Activated T-helper 1 cell treated with anti-CD3 and anti-CD28 coated beads, Interleukin-12 subunit alpha, Interleukin-12 subunit beta, Interleukin-2, Interleukin-4 antibody, amounts not matched to agents 30 ng/mL and 10 ng/mL and 1 ng/mL, durations not matched to agents 14 hours and 24 hours and 36 hours (primary cell): Measurements from ENCODE around the gene PROSER2. TPM values are rescaled to one million over a fixed set of nuclear protein-coding genes. Genes with fewer than 3 reads are reported as not detected.

Source experiments
- DNase-seq: peaks from one replicate; pipeline ENCODE4 v3.0.0; 2021; ENCODE audit warnings: low spot score
- H3K27ac Mint-ChIP-seq: one replicate; pipeline ENCODE4 v1.8.0; 2021; ENCODE audit warnings: mild to moderate bottlenecking, mixed read lengths
- H3K27me3 Mint-ChIP-seq: one replicate; pipeline ENCODE4 v1.8.0; 2022; ENCODE audit warnings: mild to moderate bottlenecking, moderate library complexity, mixed read lengths; ENCODE audit not compliant: insufficient read depth
- H3K36me3 Mint-ChIP-seq: one replicate; pipeline ENCODE4 v1.8.0; 2021; ENCODE audit warnings: low read depth, mixed read lengths
- H3K4me1 Mint-ChIP-seq: one replicate; pipeline ENCODE4 v1.8.0; 2021; ENCODE audit warnings: low read depth, mixed read lengths
- H3K4me3 Mint-ChIP-seq: one replicate; pipeline ENCODE4 v1.8.0; 2021; ENCODE audit warnings: mild to moderate bottlenecking, moderate library complexity, mixed read lengths
- H3K9me3 Mint-ChIP-seq: one replicate; pipeline ENCODE4 v1.8.0; 2021; ENCODE audit warnings: mixed read lengths
- intact Hi-C: fragments of 100-400 bp; cut with micrococcal nuclease; formaldehyde crosslinking; loops from one replicate; pipeline ENCODE4 v1.15.1; 2024
- total RNA-seq: library from RNA; stranded (reverse); gene quantifications from 2 replicates; pipeline ENCODE4 v1.2.3, GENCODE V29; 2022

PROSER2 gene
- total RNA-seq, 1 donor from 2014 or later = 0.39 TPM

DNA sequence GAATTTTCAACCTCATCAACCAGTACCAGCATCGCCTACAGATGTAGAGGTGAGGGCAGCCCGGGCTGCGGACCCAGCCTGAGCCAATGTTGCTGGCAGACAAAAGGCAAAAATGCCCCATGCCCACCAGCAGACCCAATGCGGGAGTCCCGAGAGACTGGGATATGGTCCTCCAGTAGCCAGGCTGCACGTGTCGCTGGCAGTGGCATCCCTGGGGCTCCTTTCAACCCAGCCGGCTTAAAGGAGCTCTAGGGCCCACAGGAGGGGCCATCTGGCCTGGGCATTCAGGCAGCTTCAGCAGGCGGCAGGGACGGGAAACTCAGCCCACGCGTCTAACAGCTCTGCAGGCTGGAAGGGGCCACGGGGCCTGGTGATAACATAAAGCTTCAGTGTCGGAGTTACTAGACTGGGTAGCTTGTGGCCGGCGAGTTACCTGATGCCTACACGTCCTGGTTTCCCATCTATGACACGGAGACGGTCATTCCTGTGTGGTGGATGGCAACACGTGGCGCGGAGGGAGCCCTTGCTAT, 70.7 kb downstream of the PROSER2 start:
- Mint-ChIP-seq H3K36me3 (no peaks in the 10 kb centered on the region), H3K27me3 (no peaks in the 10 kb centered on the region), H3K4me3 (no peak overlapping the region), H3K27ac (no peak overlapping the region), H3K4me1 (no peaks in the 10 kb centered on the region), H3K9me3 (no peaks in the 10 kb centered on the region)
- intact Hi-C loops = no loop called here
- DNase-seq = no peak

DNA sequence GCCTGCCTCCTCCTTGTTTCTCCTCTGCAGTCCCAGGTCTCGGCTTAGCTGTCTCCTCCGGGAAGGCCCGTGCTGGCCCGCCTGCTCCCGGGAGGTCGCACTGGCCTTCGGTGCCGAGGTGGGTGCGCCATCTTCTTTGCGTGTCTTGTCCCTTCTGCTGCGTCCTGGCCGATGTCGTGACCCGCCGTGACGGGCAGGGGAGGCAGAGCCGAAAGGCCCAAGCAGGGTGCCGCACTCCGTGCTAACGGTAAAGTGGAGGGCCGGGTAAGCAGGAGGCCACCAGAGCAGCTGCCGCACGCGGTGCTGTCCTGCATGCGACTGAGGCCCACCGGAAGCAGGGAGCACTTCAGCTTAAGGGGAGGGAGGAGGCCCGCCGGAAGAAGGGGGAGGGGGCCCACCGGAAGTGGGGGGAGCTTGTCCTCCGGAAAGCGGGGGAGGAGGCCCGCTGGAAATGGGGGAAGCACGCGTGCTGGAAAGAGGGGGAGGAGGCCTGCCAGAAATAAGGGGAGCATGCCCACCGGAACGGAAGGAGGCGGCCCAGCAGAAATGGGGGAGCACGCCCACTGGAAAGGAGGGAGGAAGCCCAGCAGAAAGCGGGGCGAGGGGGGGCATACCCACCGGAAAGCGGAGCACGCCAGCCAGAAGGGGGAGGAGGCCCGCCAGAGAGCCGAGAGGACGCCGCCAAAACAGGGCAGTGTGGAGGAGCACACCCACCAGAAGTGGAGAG, 71.4 kb downstream of the PROSER2 start:
- Mint-ChIP-seq H3K4me3 (no peak overlapping the region), H3K4me1 (no peaks in the 10 kb centered on the region), H3K27me3 (no peaks in the 10 kb centered on the region), H3K36me3 (no peaks in the 10 kb centered on the region), H3K9me3 (no peaks in the 10 kb centered on the region), H3K27ac (no peak overlapping the region)
- DNase-seq = no peak
- intact Hi-C loops = no loop called here

DNA sequence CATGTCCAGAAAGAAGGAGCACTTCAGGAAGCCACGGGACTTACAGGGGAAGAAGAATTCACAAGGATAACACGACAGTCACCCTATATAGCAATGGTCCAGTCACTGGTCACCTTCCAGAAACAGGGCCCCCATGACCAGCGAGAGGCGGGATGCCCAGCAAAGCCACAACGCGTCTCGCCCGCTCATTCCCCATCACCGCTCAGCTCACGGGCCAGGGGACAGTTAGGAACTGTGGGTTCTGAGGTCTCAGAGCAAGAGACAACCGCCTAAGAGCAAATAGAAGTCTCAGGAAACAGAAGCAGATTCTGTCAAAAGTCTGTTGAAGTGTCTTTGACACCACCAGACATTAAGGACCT, 71.9 kb downstream of the PROSER2 start:
- H3K27ac Mint-ChIP-seq = no peak overlapping the region
- H3K4me1 Mint-ChIP-seq = no peaks in the 10 kb centered on the region
- H3K9me3 Mint-ChIP-seq = no peaks in the 10 kb centered on the region
- no peaks in the 10 kb centered on the region for H3K36me3 Mint-ChIP-seq
- no peak overlapping the region for H3K4me3 Mint-ChIP-seq
- H3K27me3 Mint-ChIP-seq = no peaks in the 10 kb centered on the region
- intact Hi-C loops = no loop called here
- no peak for DNase-seq

DNA sequence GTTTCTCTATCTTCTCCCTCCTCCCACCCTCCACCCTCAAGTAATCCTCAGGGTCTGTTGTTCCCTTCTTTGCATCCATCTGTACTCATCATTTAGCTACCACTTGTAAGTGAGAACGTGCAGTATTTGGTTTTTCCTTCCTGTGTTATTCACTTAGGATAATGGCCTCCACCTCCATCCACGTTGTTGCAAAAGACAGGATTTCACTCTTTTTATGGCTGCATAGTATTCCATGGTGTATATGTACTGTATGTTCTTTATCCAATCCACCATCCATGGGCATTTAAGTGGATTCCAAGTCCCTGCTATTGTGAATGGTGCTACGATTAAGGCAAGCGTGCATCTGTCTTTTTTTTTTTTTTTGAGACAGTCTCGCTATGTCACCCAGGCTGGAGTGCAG, 72.4 kb downstream of the PROSER2 start:
- DNase-seq = no peak
- Mint-ChIP-seq H3K36me3 (no peaks in the 10 kb centered on the region), H3K4me1 (no peaks in the 10 kb centered on the region), H3K27ac (no peak overlapping the region), H3K4me3 (no peak overlapping the region), H3K9me3 (no peaks in the 10 kb centered on the region), H3K27me3 (no peaks in the 10 kb centered on the region)
- intact Hi-C loops = no loop called here

DNA sequence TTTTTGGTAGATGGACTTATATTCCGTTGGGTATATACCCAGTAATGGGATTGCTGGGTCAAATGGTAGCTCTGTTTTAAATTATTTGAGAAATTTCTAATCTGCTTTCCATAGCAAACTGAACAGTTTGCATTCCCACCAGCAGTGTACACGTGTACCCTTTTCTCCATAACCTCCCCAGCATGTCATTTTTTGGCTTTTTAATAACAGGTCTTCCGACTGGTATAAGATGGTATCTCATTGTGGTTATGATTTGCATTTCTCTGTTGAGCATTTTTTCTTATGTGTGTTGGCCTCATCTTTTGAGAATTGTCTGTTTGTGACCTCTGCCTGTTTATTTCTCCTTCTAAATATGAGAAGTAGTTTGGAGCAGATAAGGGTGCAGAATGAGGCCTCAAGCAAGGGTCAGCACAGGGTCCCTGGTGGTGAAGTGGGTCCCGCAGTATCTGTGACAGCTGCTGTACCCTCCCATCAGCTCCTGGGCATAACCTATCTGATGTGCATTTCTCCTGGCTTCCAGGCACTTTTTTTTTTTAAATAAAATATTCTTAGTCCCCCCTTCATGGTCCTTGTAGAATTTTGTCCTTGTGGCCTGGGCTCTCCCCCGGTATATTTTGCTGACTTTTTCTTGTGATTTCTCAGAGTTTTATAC, 73.5 kb downstream of the PROSER2 start:
- Mint-ChIP-seq H3K36me3 (no peaks in the 10 kb centered on the region), H3K4me3 (no peak overlapping the region), H3K27me3 (no peaks in the 10 kb centered on the region), H3K4me1 (no peaks in the 10 kb centered on the region), H3K27ac (no peak overlapping the region), H3K9me3 (no peaks in the 10 kb centered on the region)
- intact Hi-C loops = no loop called here
- DNase-seq = no peak

DNA sequence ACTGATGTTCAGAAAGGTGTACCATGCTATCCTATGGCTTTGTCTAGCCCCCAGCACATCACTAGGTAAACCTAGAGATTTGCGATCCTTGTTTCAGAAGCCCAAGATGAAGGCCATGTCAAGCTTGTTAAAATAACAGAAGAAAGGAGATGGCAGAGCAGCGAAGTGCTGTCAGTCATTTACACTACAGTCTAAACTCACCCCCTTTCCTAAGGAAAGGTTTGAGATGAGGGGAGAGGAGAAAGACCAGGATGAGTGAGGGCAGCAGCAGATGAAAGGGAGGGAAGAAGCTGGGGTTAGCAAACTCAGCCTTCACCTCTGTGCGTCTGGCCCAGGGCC, 74.8 kb downstream of the PROSER2 start:
- intact Hi-C loops = no loop called here
- H3K4me1 Mint-ChIP-seq = no peaks in the 10 kb centered on the region
- no peak overlapping the region for H3K4me3 Mint-ChIP-seq
- H3K36me3 Mint-ChIP-seq = no peaks in the 10 kb centered on the region
- H3K27ac Mint-ChIP-seq = no peak overlapping the region
- H3K9me3 Mint-ChIP-seq = no peaks in the 10 kb centered on the region
- no peak for DNase-seq
- H3K27me3 Mint-ChIP-seq = no peaks in the 10 kb centered on the region

DNA sequence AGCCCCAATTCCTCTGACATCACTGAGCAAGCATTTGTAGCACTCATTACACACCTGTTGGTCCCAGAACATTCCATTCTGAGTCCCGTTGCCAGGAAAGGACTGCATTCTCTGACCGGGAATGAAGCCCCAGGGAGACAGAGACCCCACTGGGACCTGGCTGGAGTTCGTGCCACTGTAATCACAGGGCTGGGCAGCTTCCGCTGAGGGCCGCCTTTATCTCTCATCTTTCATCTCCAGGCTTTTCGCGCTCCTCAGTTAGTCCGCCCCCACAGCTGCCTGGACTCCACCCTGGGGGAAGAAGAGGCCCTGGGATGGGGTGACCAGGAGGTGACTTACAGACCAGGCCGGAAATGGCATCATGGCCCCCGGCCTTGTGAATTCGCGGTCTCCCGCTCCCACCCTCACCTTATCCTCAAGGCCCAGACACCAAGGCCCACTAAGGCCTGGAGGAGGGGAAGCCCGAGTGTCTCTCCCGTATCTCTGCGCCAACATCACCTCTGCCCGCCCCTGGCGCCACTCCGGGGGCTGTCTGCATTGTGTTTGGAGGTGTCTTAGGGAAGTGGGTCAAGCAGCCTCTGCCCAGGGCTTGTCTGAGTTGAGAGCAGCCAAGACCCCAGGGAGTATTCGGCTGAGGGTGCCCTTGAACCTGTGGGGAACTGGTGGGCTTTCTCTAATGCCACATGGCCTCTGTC, 75.4 kb downstream of the PROSER2 start:
- Mint-ChIP-seq H3K4me1 (no peaks in the 10 kb centered on the region), H3K4me3 (no peak overlapping the region), H3K36me3 (no peaks in the 10 kb centered on the region), H3K27ac (no peak overlapping the region), H3K27me3 (no peaks in the 10 kb centered on the region), H3K9me3 (no peaks in the 10 kb centered on the region)
- DNase-seq = no peak
- intact Hi-C loops = no loop called here

DNA sequence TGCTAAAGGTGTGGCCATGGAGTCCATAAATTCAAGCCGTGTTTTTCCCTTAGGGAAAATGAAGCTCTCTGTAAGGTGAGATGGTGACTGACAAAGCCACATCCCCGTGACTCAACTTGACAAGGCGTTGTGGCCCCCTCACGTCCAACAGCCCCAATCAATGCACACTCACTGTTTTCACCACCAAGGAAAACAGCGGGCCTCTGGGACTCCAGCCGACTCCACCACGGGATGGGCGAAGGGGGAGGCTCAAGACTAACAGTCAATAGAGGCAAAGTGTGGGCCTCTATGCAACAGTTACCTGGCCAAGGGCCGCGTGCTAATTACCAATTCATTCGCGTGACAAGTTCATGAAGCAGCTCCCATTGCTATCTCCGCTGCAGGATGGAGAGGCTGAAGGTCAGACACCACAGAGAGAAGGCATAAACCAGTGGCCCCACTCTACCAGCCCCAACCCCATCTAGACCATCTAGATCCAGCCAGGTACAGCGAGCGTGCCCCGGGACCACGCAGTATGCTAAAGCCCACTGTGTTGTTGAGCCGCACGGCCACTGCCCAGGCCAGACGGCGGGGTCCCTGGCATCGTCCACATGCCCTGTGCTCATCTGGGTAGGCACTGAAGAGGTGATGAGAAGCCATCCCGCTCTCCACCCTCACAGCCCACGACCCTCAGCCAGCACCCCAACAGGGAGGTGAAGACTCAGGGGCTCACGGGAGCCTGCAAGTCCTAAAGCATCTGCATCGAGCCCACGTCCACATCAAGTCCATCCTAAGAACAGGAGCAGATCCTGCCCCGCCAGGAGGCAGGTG, 76.1 kb downstream of the PROSER2 start:
- H3K36me3 Mint-ChIP-seq = no peaks in the 10 kb centered on the region
- H3K27ac Mint-ChIP-seq = no peak overlapping the region
- intact Hi-C loops = no loop called here
- H3K9me3 Mint-ChIP-seq = no peaks in the 10 kb centered on the region
- no peaks in the 10 kb centered on the region for H3K4me1 Mint-ChIP-seq
- no peak for DNase-seq
- no peaks in the 10 kb centered on the region for H3K27me3 Mint-ChIP-seq
- H3K4me3 Mint-ChIP-seq = no peak overlapping the region

DNA sequence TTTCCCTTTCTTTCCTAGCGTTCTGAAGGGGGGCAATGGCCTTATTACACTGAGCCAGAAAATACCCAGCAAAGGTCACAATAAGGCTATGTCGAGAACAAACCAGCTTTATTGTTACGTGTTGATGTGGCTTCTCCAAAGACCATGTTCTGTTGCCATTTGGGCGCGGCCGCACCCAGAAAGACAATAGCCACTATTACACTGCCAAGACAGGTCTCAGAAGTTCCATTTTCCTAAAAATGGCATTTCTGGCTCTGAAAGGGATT, 77.8 kb downstream of the PROSER2 start:
- no peaks in the 10 kb centered on the region for H3K27me3 Mint-ChIP-seq
- H3K27ac Mint-ChIP-seq = no peak overlapping the region
- H3K36me3 Mint-ChIP-seq = no peaks in the 10 kb centered on the region
- H3K4me1 Mint-ChIP-seq = no peaks in the 10 kb centered on the region
- no peak for DNase-seq
- intact Hi-C loops = no loop called here
- no peaks in the 10 kb centered on the region for H3K9me3 Mint-ChIP-seq
- no peak overlapping the region for H3K4me3 Mint-ChIP-seq

DNA sequence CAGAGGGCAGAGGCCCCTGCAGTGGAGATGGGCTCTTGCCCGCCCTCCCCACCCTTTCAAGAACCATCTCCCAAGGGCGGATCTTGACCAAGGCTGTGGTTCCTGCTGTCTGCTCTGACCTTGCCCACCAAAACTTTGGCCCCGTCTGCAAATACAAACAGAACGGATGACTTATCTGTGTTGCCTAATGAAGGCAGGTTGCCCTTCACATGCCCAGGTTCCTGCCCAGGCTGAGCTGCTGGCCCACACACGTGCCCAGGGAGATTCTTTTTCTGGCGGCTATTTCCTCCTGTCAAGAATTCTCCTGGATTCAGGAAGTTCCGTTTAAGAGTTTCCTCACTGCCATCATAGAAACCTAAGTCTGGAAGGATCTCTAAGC, 78.3 kb downstream of the PROSER2 start:
- no peaks in the 10 kb centered on the region for H3K4me1 Mint-ChIP-seq
- DNase-seq = no peak
- no peaks in the 10 kb centered on the region for H3K9me3 Mint-ChIP-seq
- H3K4me3 Mint-ChIP-seq = no peak overlapping the region
- H3K27me3 Mint-ChIP-seq = no peaks in the 10 kb centered on the region
- intact Hi-C loops = no loop called here
- H3K36me3 Mint-ChIP-seq = no peaks in the 10 kb centered on the region
- H3K27ac Mint-ChIP-seq = no peak overlapping the region

DNA sequence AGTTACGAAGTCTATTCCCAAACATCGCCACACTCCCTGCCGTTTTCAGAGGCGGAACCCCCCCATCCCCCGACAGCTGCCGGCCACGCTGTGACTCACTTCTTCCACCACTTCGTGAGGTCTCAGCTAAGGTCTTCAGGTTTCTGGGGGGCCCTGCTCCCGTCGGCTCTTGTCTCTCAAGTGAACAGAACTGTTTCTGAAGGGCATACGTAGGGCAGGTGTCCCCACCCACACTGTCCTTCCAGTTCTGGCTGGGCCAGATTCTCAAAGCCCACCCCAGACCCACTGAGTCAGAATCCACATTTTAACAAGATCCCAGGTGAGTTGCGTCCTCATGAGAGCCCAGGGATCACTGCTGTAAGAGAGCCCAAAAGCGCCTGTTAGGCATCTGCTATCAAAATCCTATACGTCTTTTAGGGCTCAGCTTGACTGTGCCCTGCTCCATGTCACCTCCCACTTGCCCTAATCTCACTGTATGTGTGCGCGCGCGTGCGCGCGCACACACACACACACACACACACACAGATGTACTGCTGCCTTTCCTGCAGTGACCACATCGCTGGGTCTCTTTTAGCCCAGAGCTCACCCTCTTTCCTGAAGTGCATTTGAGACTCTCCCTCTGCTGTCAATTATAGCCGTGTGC, 78.8 kb downstream of the PROSER2 start:
- intact Hi-C loops = no loop called here
- H3K36me3 Mint-ChIP-seq = no peaks in the 10 kb centered on the region
- no peak overlapping the region for H3K27ac Mint-ChIP-seq
- H3K4me3 Mint-ChIP-seq = no peak overlapping the region
- peaks cover 4% of the 10 kb centered on the region for H3K4me1 Mint-ChIP-seq
- no peaks in the 10 kb centered on the region for H3K27me3 Mint-ChIP-seq
- no peak for DNase-seq
- no peaks in the 10 kb centered on the region for H3K9me3 Mint-ChIP-seq

DNA sequence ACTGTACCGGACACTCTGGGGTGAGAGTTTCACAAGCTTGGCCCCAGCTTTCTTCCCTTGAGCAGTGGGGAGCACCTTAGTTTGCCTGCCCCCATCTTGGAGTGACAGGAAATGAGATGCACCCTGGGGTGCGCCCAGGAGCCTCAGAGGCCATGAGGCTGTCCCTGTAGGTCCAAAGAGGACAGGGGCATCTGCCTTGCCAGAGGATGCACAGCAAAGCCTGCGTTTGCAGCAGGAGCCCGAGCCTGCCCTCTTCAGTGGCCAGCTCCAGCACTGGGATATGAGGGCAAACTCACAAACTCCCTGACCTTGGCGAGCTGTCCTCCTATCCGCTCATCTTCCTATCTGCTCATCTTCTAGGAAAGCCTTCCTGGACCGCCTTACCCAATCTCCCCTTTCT, 79.5 kb downstream of the PROSER2 start:
- Mint-ChIP-seq H3K27me3 (no peaks in the 10 kb centered on the region), H3K4me1 (peaks cover 5% of the 10 kb centered on the region), H3K9me3 (no peaks in the 10 kb centered on the region), H3K36me3 (no peaks in the 10 kb centered on the region), H3K4me3 (no peak overlapping the region), H3K27ac (no peak overlapping the region)
- intact Hi-C loops = no loop called here
- no peak for DNase-seq

DNA sequence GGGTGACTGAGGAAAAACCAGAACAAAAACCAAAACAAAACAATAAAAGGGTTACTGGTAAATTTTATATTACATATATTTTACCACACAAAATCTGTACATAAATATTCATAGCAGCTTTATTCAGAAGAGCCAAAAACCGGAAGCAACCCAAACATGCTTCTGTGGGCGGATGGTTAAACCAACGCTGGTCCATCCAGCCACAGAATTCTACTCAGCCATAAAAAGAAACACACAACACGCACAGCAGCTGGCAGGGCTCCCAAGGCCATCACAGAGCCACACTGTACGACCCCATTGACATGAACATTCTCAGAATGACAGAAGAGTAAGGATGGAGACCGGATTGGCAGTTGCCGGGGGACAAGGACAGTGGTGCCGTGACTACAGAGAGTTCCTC, 83.6 kb downstream of the PROSER2 start:
- intact Hi-C loops = no loop called here
- Mint-ChIP-seq H3K27me3 (no peaks in the 10 kb centered on the region), H3K9me3 (no peaks in the 10 kb centered on the region), H3K27ac (no peak overlapping the region), H3K4me3 (no peak overlapping the region), H3K4me1 (peaks cover 5% of the 10 kb centered on the region), H3K36me3 (no peaks in the 10 kb centered on the region)
- DNase-seq = no peak
